Type B pancreatic cell (in vitro differentiated cells): ENCODE data around the gene PLEKHO2. TPM values are rescaled to one million over a fixed set of nuclear protein-coding genes. Genes with fewer than 3 reads are reported as not detected.
A peak's percentile ranks its signal among the peaks of the same experiment; 100 is the strongest.

ENCODE experiments used
- DNase-seq: peaks from one replicate; pipeline ENCODE4 v3.0.0; 2021; ENCODE audit warnings: mixed read lengths; ENCODE audit not compliant: unreplicated experiment; ENCODE audit errors: extremely low spot score
- H3K27ac Mint-ChIP-seq: 2 replicates; pipeline ENCODE4 v1.8.0; 2021; ENCODE audit warnings: mild to moderate bottlenecking, mixed read lengths
- H3K27me3 Mint-ChIP-seq: 2 replicates; pipeline ENCODE4 v1.8.0; 2021; ENCODE audit warnings: mixed read lengths
- H3K36me3 Mint-ChIP-seq: 2 replicates; pipeline ENCODE4 v1.8.0; 2021; ENCODE audit warnings: mixed read lengths
- H3K4me1 Mint-ChIP-seq: one replicate; pipeline ENCODE4 v1.8.0; 2021; ENCODE audit warnings: mixed read lengths; ENCODE audit not compliant: unreplicated experiment
- H3K4me3 Mint-ChIP-seq: 2 replicates; pipeline ENCODE4 v1.8.0; 2021; ENCODE audit warnings: mild to moderate bottlenecking, mixed read lengths
- H3K9me3 Mint-ChIP-seq: 2 replicates; pipeline ENCODE4 v1.8.0; 2021; ENCODE audit warnings: mixed read lengths
- total RNA-seq: library from RNA; stranded (reverse); gene quantifications from 2 replicates; pipeline ENCODE4 v1.2.1, GENCODE V29; 2021; ENCODE audit warnings: low replicate concordance
- TF ChIP-seq, protein P1 (sequence below): fragments of 200-600 bp; sonication (generic); conservative IDR thresholded peaks from 2 replicates; pipeline ENCODE4 v1.5.0; 2021; ENCODE audit warnings: antibody characterized with exemption, mild to moderate bottlenecking

PLEKHO2 gene
- total RNA-seq, 1 donor from 2014 or later = 11.2 TPM

DNA sequence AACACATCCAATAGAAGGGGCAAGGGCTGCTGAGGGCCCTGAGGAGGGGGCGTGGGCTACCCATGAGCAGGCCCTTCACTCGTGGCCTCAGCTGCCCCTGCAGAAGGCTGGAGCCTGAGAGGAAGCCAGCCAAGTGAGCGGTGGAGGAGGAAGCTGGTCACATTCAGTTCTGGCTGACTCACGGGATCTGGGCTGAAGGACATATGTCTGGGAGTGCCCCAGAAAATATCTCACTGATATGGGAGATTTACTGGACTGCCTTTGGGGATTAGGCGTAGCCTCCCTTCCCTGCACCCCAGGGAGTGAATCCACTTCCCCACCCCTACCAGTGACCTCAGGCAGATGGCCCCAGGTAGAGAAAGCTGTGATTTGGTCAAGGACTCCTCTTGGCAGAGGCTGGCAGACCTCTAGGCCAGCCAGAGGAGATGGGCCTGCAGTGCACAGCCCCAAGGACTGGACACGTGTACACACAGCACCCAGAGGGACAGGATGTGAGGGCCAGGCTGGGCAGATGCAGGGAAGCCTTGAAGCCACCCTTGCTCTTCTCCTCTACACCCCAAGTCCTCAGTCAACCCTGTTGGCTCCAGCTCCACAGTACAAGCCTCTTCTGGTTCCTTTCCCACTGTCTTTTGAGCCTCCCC, 55.8 kb downstream of the PLEKHO2 start:
- no peak overlapping the region for H3K4me3 Mint-ChIP-seq
- no peaks in the 10 kb centered on the region for H3K27me3 Mint-ChIP-seq
- H3K4me1 Mint-ChIP-seq = peaks cover 40% of the 10 kb centered on the region
- no peaks in the 10 kb centered on the region for H3K36me3 Mint-ChIP-seq
- TF ChIP-seq, protein P1, sequence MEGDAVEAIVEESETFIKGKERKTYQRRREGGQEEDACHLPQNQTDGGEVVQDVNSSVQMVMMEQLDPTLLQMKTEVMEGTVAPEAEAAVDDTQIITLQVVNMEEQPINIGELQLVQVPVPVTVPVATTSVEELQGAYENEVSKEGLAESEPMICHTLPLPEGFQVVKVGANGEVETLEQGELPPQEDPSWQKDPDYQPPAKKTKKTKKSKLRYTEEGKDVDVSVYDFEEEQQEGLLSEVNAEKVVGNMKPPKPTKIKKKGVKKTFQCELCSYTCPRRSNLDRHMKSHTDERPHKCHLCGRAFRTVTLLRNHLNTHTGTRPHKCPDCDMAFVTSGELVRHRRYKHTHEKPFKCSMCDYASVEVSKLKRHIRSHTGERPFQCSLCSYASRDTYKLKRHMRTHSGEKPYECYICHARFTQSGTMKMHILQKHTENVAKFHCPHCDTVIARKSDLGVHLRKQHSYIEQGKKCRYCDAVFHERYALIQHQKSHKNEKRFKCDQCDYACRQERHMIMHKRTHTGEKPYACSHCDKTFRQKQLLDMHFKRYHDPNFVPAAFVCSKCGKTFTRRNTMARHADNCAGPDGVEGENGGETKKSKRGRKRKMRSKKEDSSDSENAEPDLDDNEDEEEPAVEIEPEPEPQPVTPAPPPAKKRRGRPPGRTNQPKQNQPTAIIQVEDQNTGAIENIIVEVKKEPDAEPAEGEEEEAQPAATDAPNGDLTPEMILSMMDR = no peak
- no peak for DNase-seq
- peak overlapping the region; percentile 99 for H3K27ac Mint-ChIP-seq
- peaks cover 6% of the 10 kb centered on the region for H3K9me3 Mint-ChIP-seq

DNA sequence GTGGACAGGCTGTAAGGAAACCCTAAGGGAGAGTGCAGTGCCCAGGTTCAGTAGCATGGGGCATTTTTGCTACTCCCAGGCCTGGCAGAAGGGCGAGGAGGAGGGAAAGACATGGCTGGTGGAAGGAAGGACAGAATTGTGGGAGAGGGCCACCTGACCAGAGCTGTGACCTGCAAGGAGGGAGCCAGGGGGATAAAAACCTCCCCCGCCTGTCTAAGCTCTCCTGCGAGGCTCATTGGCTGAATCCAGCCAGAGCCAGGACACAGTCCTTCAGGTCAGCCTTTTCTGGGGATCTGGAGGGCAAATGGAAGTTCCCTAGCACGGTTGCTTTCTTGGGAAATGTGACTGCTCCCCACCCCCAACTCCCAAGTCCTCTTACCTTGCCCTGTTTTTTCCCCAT, 56.7 kb downstream of the PLEKHO2 start:
- Mint-ChIP-seq H3K36me3 (no peaks in the 10 kb centered on the region), H3K27ac (peak overlapping the region; percentile 99), H3K4me1 (peaks cover 36% of the 10 kb centered on the region), H3K27me3 (no peaks in the 10 kb centered on the region), H3K9me3 (peaks cover 6% of the 10 kb centered on the region), H3K4me3 (no peak overlapping the region)
- DNase-seq = no peak
- TF ChIP-seq, protein P1 = no peak

DNA sequence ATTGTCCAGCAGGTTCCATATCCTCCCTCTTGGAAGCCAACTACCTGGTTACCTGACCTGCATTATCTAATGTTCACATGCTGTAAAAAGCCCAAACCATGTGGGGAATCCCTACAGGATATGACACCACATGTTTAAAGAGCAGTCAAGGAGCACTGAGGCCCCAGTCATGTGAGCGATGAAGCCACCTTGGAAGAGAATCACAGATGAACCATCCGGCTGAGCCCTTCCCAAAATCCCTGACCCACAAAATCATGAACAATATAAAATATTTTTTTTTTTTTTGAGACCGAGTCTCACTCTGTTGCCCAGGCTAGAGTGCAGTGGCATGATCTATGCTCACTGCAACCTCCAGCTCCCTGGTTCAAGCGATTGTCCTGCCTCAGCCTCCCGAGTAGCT, 59.4 kb downstream of the PLEKHO2 start:
- no peak for DNase-seq
- Mint-ChIP-seq H3K27me3 (no peaks in the 10 kb centered on the region), H3K4me3 (no peak overlapping the region), H3K27ac (no peak overlapping the region), H3K9me3 (peaks cover 6% of the 10 kb centered on the region), H3K4me1 (peaks cover 25% of the 10 kb centered on the region), H3K36me3 (no peaks in the 10 kb centered on the region)
- TF ChIP-seq, protein P1 = no peak

DNA sequence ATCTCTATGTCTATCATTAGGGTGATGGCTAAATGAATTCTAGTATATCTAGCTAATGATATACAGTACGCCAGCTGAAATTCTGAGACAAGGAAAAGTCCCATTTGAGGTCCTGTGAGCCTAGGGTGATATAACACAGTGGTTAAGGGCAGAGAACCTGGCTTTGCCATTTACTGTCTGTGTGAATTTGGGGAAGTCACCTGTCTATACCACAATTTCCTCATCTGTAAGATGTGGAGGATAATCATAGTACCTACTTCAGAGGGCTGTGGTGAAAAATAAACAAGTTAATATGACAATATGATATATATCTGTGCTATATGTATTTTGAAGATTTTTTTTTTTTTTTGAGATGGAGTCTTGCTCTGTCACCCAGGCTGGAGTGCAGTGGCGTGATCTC, 60.2 kb downstream of the PLEKHO2 start:
- DNase-seq = no peak
- Mint-ChIP-seq H3K9me3 (peaks cover 11% of the 10 kb centered on the region), H3K4me3 (no peak overlapping the region), H3K4me1 (peaks cover 17% of the 10 kb centered on the region), H3K27ac (no peak overlapping the region), H3K27me3 (peaks cover 3% of the 10 kb centered on the region), H3K36me3 (no peaks in the 10 kb centered on the region)
- TF ChIP-seq, protein P1 = no peak

DNA sequence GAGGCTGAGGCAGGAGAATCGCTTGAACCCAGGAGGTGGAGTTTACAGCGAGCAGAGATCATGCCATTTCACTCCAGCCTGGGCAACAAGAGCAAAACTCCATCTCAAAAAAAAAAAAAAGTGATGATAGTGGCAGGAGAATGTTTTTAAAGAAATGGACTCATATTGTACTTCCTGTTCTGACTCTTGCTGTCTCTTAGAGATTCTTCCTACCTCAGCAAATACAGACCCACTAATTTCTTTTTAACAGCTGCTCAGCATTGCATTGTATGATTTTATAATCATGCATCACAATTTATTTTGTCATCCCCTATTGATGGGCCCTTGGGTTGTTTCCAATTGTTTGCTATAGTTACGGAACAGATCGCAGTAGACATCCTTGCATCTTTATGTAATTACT, 61.1 kb downstream of the PLEKHO2 start:
- Mint-ChIP-seq H3K9me3 (peaks cover 11% of the 10 kb centered on the region), H3K27ac (no peak overlapping the region), H3K4me3 (no peak overlapping the region)

More for the DNA sequence above, 61.1 kb downstream of the PLEKHO2 start:
- Mint-ChIP-seq H3K4me1 (peaks cover 15% of the 10 kb centered on the region), H3K27me3 (peaks cover 3% of the 10 kb centered on the region), H3K36me3 (no peaks in the 10 kb centered on the region)
- no peak for DNase-seq
- TF ChIP-seq, protein P1 = no peak
